ENCODE measurements around the gene ARVCF.
A peak's percentile ranks its signal among the peaks of the same experiment; 100 is the strongest.

Gene ARVCF

DNA sequence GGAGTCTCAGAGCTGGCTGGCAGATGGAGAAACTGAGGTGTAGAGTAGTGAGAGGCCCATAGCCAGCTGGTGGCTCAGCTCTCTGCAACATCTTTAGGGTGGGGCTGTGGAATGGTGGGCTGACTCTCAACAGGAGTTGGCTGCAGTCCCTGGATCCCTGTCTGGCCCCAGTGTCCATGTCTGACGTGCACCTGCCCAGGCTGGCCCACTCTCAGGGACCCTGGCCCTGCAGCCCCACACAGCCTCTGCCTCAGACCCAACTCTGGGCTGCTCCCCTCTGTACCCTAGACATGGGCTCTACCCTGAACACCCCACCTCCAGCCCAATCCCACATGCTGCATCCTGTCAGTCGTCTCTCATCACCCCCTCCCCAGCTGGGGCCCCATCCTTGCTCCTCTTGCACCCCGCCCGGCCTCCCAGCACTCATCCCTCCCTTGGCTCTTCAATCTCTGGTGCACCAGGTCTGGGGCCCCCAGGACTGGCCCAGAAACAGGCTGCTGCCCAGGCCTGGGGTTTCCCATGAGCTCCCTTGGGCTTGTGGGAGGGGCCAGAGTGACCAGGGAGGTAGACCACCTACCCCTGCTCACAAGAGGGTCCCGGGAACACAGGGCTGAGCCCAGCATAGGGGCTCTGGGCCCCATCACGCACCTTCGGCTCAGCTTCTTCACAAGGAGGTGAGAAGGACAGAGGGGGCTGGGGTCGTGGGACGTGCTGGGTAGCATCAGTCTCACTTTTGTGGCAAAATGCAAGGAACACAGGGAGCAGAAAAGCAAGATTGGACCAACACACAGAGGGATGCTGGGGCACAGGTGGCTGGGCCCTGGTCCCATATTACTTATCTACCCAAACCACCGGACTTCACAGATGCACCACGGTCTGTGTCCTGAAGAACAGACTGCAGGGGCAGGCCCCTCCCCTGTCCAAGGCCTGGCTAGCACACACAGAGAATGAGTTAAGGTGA is 31.5 kb downstream of the ARVCF start:
- H3K4me3 Mint-ChIP-seq, result peak overlapping the region; percentile 68
- no peaks in the 10 kb centered on the region for H3K27me3 Mint-ChIP-seq (ENCODE audit: low read depth, poor library complexity)
- no peak overlapping the region for H3K27ac Mint-ChIP-seq
- no peak for DNase-seq
- peaks cover 29% of the 10 kb centered on the region for H3K4me1 Mint-ChIP-seq
- TF ChIP-seq, protein P1, sequence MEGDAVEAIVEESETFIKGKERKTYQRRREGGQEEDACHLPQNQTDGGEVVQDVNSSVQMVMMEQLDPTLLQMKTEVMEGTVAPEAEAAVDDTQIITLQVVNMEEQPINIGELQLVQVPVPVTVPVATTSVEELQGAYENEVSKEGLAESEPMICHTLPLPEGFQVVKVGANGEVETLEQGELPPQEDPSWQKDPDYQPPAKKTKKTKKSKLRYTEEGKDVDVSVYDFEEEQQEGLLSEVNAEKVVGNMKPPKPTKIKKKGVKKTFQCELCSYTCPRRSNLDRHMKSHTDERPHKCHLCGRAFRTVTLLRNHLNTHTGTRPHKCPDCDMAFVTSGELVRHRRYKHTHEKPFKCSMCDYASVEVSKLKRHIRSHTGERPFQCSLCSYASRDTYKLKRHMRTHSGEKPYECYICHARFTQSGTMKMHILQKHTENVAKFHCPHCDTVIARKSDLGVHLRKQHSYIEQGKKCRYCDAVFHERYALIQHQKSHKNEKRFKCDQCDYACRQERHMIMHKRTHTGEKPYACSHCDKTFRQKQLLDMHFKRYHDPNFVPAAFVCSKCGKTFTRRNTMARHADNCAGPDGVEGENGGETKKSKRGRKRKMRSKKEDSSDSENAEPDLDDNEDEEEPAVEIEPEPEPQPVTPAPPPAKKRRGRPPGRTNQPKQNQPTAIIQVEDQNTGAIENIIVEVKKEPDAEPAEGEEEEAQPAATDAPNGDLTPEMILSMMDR (IDR thresholded peaks at IDR 0.05), result no peak
- no peaks in the 10 kb centered on the region for H3K9me3 Mint-ChIP-seq
- H3K36me3 Mint-ChIP-seq (ENCODE audit: low read depth), result no peaks in the 10 kb centered on the region

GRCh38 chr22:19984201-19984753 is 32.3 kb downstream of the ARVCF start:
- Mint-ChIP-seq H3K4me3 (no peak overlapping the region), H3K9me3 (no peaks in the 10 kb centered on the region), H3K36me3 (ENCODE audit: low read depth) (no peaks in the 10 kb centered on the region), H3K27me3 (ENCODE audit: low read depth, poor library complexity) (no peaks in the 10 kb centered on the region), H3K4me1 (peaks cover 23% of the 10 kb centered on the region), H3K27ac (no peak overlapping the region)
- no peak for DNase-seq
- TF ChIP-seq, protein P1 (IDR thresholded peaks at IDR 0.05), result no peak

DNA sequence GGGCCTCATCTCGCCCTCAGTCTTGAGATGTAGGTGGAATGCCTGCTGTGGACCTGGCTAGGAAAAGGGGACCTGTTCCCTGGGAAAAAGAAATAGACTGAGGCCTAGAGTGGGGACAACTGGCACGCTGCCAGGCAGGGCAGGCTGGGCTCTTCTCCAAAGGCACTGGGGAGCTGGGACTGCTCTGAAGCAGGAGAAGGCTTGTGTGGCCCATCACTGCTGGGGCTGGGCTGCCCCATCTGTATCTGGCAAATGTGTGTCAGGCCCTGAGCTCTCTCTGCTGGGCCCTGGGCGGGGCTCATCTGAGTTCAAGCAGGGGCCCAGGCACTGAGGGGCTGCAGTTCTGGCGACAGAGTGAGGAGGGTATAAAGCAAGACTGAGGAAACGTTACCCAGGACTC is 32.9 kb downstream of the ARVCF start:
- no peak for DNase-seq
- TF ChIP-seq, protein P1 (IDR thresholded peaks at IDR 0.05), result no peak

DNA sequence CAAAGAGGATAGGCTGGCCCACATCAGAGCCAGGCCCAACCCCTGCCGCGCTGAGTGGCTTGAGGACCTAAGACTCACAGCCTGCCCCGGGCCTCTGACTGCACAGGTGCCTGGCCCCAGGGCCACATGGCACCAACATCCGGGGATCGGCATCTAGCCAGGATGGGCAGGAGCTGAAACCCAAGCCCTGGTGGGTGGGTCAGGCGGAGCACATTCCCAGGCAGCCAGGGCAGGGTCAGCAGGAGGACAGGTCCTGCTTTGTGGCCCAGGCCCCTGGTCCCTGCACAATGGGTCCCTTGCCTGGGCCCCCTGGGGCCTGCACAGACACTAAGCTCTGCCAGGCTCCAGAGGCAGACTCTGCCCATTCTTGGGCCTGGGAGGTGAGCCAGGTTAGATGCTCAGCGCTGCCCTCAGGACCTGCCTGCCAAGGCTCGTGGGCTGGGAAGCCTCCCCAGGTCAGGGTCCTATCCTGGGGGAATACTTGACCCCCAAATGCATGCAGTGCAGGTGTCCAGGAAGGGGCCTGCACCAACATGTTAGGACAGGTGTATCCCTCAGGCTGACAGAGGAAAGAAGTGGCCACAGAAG is 33.5 kb downstream of the ARVCF start:
- Mint-ChIP-seq H3K27ac (no peak overlapping the region), H3K4me1 (peaks cover 21% of the 10 kb centered on the region), H3K9me3 (no peaks in the 10 kb centered on the region), H3K4me3 (no peak overlapping the region), H3K27me3 (ENCODE audit: low read depth, poor library complexity) (no peaks in the 10 kb centered on the region), H3K36me3 (ENCODE audit: low read depth) (no peaks in the 10 kb centered on the region)
- no peak for DNase-seq
- TF ChIP-seq, protein P1 (IDR thresholded peaks at IDR 0.05), result no peak

More for the DNA sequence above, 32.9 kb downstream of the ARVCF start:
- H3K9me3 Mint-ChIP-seq, result no peaks in the 10 kb centered on the region
- peaks cover 21% of the 10 kb centered on the region for H3K4me1 Mint-ChIP-seq
- no peak overlapping the region for H3K4me3 Mint-ChIP-seq
- no peak overlapping the region for H3K27ac Mint-ChIP-seq
- no peaks in the 10 kb centered on the region for H3K27me3 Mint-ChIP-seq (ENCODE audit: low read depth, poor library complexity)
- no peaks in the 10 kb centered on the region for H3K36me3 Mint-ChIP-seq (ENCODE audit: low read depth)

- H3K27me3 Mint-ChIP-seq (ENCODE audit: low read depth, poor library complexity), result no peaks in the 10 kb centered on the region
- no peaks in the 10 kb centered on the region for H3K36me3 Mint-ChIP-seq (ENCODE audit: low read depth)
- no peak overlapping the region for H3K4me3 Mint-ChIP-seq
- H3K4me1 Mint-ChIP-seq, result peaks cover 21% of the 10 kb centered on the region
- no peak for DNase-seq
- H3K27ac Mint-ChIP-seq, result no peak overlapping the region
- TF ChIP-seq, protein P1 (IDR thresholded peaks at IDR 0.05), result no peak
- H3K9me3 Mint-ChIP-seq, result no peaks in the 10 kb centered on the region
Measured at GRCh38 chr22:19981961-19982920, 34.4 kb downstream of the ARVCF start.
